NCI-H1417 treated with DMSO at 0.1 percent for 48 hours (cell line): ENCODE measurements around the gene MYPN.
"Not testable (repeated sequence)": the region's sequence is repeated elsewhere in the genome, so short reads cannot be mapped to it uniquely, and the experiment has no call there.

Source experiments
- DNase-seq: peaks from one replicate; lab custom pipeline; 2025; lab: John Stamatoyannopoulos, UW

MYPN gene

DNA sequence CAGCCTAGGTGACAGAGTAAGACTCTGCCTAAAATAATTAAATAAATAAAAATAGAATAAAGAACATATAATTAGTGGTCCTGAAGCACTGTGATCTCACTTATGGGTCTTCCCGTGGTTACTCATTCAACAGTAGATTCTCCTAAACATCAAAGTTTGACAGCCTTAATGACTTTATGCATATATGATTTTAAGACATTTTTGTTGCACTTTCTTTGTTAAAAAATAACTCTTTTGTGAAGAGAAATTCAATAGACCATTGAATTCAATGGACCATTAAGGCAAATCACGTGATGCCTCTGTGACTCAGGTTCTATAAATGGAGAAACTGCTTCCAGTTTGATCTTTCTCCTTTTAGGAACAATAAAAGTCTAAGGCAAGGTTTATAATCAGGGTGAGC, 63.0 kb downstream of the MYPN start:
- DNase-seq, result no peak

DNA sequence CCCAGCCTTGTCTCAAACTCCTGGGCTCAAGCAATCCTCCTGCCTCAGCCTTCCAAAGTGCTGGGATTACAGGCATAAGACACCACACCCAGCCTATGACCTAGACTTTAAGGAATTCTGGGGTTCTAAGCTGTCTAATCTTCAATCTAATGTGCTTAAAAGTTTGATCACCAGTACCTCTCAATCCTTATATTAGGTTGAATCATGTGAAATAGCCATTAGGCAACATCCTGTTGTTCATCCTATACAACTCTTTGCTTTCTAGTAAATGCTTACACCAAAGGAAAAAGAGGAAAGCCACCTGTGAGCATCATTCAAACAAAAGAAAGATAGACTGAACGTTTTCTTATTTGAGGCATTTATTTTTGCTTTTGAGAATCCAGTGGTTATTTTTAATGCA, 66.7 kb downstream of the MYPN start:
- no peak for DNase-seq

DNA sequence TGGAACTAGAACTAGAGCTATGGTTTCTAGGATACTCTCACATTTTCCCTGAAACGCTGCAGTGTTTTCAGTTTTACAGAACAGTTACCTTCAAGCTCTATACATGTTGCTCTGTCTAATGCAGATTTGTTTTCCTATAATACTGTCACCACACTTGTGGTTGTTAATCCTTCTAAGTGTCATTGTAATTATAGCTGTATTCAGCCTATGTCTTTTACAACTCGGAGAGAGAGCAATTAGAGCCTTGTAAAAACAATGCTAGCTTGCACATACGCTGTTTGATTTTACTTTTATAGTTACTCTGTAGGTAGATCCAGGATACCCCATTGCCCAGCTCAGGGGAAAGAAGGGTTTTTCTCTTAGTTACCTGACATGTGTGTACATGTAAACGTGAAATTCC, 67.5 kb downstream of the MYPN start:
- no peak for DNase-seq

DNA sequence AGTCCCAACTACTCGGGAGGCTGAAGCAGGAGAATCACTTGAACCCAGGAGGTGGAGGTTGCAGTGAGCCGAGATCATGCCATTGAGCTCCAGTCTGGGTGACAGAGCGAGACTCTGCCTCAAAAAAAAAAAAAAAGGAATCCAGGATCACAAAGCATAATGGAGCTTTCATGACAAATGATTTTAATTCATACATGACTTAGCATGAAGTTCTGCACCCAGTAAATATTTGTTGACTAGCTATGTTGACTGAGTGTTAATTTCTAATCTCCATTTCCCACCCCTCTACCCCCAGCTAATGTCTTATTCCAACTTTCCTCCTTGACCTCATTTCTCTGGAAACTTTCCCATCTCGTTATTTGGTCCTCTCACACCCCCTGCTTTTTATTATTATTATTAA, 69.3 kb downstream of the MYPN start:
- DNase-seq, result no peak

DNA sequence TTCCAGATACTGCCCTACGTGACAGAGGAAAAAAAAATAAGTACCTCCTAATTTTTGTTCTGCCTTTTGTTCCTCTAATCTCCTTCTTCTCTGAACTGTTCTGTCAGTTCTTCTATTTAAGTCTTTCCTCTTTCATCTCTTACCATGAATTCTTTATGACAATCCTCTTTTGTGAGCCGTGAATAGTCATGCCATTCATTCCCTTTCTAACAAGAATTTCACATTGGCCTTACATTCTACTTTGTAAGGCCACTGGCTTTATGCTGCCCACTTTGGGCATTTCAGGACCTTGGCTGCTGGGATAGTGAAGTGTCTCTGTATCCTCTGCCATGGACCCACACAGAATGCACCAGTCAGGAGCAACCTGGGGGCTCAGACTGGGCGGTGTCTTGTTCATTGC, 69.7 kb downstream of the MYPN start:
- no peak for DNase-seq

DNA sequence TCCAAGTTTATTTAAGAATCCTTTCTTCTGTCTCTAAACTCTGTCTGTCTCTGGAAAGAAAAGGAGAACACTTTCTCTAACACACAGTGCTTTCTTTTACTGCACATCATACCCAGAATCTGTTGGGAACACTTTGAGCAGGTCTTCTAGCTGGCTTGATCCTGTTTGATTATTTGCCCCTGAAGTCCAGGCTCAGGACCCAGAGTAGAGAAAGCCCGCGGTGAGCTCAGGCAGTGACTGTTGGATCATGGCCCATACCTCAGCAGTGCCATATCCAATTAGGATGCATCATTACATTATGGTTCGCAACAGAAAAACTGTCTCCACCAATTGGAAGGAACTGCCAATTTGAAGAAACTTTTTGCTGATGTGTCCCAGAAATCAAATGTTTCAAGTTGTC, 71.2 kb downstream of the MYPN start:
- DNase-seq, result no peak

DNA sequence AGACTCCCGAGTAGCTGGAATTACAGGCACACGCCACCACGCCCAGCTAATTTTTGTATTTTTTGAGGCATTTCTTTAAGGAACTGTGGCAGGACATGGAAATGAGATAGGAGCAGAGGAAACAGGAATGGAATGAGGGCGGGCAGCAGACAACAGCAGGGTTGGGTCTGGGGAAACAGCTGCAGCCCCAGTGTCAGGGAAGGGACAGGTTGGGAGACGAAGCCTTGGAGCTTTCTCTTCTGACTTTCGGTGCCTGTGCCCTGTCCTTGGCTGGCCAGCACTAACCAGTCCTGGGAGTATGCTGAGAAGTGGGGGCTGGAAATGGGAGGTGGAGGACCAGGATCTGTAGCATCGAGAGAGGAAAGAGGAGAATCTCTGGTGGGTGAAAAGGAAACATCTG, 75.3 kb downstream of the MYPN start:
- DNase-seq, result no peak

DNA sequence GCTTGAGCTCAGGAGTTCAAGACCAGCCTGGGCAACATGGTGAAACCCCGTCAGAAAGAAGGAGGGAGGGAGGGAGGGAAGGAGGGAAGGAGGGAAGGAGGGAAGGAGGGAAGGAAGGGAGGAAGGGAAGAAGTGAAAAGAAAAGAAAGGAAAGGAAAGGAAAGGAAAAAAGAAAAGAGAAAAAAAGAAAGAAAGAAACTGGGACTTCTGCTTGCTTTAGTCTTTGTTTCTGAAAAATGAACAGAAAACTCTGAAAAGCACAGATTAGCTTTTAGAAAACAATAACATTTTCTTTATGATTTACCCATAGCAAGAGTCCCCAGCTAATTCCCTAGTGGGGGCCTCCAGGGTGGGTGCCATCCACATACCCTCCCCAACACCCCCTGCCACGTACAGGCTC, 75.8 kb downstream of the MYPN start:
- no peak for DNase-seq

DNA sequence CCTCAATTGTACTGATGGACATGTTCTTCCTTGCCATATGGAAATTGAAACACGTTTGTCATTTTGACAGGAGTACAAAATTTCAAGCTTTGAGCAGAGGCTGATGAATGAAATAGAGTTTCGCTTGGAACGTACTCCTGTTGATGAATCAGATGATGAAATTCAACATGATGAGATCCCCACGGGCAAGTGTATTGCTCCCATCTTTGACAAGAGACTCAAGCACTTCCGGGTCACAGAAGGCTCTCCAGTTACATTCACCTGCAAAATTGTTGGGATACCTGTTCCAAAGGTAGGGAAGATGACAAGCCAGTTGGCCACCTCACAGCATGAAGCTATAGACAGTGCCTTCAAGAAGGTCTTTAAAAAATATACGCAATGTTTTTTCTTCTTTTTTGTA, 79.5 kb downstream of the MYPN start:
- DNase-seq, result no peak

DNA sequence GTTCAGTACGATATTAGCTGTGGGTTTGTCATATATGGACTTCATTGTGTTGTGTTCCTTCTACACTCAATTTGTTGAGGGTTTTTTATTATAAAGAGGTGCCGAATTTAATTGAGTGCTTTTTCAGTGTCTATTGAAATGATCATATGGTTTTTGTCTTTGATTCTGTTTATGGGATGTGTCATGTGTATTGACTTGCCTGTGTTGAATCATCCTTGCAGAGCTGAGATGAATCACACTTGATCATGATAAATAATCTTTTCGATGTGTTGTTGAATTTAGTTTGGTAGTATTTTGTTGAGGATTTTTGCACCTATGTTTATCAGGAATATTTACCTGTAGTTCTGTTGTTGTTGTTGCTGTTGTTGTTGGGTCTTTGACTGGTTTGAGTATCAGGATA, 82.8 kb downstream of the MYPN start:
- no peak for DNase-seq

DNA sequence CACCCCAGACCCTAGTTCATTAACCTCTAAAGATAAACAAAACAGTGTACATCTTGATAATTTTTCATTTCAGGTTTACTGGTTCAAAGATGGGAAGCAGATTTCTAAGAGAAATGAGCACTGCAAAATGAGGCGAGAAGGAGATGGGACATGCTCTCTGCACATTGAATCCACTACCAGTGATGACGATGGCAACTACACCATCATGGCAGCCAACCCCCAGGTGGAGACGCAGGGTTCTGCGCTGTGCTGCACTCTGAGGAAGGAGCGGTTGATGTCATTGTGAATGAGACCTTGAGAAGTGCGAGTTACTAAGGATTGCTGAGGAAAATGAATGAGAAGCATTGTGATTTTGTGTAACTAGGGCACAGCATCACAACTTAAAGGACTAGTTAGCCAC, 85.0 kb downstream of the MYPN start:
- no peak for DNase-seq

DNA sequence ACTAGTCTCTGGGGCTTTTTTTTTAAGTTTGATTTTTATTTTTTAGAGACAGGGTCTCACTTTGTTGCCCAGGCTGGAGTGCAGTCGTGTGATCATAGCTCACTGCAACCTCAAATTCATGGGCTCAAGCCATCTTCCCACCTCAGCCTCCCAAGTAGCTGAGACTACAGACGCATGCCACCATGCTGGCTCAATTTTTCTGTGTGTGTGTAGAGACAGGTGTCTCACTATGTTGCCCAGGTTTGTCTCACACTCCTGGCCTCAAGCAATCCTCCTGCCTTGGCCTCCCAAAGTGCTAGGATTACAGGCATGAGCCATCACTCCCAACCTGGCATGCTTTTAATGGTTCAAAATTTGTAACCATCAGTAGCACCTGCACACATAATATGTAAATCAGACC, 86.5 kb downstream of the MYPN start:
- not testable (repeated sequence) for DNase-seq

DNA sequence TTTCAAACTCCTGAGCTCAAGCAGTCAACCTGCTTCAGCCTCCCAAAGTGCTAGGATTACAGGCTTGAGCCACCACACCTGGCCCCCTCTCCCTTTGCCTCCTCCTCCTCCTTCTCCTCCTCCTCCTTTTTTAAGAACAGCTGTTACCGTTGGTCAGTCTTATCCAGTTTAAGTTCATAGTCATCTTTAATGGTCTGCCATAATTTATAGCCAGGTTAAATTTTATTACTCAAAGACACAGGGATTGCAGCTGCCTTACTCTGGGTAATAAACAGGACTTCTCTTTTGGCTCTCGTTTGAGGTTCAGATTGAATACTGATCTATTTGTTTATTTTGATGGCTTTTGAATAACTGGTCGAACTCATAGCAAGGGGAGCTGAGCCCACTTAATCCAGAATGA, 87.4 kb downstream of the MYPN start:
- no peak for DNase-seq

DNA sequence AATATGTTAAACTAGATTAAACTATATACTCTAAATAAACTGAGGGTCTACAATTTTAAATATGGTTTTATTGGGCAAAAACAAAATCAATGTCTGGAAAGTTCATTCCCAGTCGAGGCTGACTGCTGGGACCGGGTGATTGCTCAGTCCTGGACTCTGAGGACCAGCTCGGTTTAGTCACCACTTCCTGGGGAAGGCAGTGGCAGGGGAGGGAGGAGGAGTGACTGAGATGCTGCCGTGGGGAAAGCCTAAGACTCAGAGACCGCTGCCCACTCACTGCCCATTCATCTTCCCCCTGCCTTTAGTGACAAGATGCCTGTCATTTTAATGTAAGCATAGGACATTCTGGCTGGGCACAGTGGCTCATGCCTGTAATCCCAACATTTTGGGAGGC, 93.7 kb downstream of the MYPN start:
- no peak for DNase-seq

DNA sequence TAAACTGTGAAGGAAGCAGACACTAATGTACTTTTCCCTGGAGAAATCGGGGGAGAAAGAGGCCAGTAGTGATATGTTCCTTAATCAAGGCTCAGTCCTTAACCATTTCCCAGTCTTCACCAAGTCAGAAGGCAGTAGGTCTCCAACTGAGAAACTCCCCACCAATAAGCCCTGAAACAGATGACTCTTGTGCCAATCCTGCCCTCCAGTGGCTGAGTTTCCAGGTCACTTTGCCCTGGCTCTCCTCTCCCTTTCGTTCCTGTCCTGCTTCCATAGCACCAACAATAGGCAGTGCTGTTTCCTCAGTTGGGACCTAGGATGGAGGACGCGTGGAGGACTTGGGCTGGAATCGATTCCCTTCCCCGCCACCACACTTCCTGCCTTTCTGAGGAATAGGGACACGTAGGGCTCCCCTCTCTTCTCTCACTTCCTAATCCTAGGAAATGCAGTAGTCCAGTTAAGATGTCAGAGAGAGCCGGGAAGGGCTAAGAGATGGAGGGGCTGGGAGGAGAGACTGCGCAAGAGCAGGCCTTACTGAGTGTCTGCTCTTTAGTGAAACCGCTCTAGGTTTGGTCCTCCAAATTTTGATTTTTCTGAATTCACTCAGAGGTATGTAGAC, 99.2 kb downstream of the MYPN start:
- DNase-seq, result no peak

DNA sequence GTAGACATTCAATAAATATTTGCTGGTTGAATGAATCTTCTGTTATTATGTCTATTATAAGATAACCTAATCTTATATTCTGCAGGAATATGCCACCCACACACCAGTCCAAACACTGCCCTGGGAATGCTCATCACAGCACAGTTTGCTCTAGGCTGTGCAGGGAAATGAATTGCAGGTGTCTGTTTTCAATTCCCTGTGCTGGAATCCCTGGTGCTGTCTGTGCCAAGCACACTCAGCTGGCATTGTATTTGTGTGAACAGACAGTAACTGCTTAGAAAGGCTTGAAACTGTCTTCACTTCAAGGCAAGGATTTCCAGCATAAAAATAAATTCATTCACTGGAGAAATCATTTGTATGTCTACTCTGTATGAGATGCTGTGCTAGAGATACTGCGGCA, 102.4 kb downstream of the MYPN start:
- DNase-seq, result no peak

DNA sequence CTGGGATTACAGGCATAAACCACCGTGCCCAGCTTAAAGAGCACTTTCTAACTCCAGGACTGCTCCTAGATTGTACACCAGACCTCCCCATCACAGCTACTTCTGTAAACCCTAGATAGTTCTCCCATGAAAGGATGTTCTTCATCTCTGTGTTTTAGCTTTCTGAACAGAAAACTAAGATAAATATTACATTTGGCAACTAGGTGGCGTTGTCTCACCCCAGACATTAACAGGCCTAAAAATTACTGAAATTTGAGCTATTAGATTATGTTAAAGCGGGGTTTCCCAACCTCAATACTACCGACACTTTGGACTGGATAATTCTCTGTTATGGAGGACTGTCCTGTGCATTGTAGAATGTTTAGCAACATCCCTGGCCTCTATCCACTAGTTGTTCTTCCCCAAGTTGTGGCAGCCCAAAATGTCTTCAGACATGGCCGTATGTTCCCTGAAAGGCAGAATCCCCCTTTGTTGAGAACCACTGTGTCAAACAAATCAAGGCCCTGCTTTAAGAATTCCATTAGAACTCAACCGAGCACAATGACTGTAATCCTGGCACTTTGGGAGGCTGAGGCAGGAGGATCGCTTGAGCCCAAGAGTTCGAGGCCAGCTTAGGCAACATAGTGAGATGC, 103.5 kb downstream of the MYPN start:
- DNase-seq, result no peak

DNA sequence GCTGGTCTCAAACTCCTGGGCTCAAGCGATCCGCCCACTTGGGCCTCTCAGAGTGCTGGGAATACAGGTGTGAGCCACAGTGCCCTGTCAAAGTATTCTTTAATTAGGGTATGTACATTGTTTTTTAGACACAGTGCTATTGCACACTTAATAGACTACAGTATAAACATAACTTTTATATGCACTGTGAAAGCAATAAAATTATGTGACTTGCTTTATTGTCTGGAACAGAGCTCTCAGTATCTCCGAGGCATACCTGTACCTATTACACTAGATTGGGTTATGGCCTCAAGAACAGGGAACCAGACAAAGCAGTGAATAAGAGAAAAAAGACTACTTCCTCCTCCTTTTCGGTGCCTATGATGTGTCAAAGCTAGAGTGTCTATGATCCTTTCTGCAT, 109.5 kb downstream of the MYPN start:
- no peak for DNase-seq

DNA sequence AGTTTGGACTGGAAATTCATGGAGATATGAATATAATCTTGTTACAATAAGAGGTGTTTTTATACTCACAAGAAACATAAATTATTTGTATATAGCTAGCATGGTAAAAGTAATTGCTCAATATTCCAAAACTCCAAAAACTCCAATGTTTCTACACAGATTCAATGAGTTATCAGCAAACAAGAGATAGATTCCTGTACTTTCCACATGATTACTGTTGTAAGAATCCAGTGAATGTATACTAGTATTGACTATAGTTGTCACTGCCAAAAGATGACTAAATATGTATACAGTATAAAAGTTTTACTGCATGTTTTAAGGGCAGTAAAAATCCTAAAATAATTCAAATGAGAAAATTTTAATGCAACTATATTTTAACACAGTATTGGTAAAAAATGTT, 111.9 kb downstream of the MYPN start:
- no peak for DNase-seq

DNA sequence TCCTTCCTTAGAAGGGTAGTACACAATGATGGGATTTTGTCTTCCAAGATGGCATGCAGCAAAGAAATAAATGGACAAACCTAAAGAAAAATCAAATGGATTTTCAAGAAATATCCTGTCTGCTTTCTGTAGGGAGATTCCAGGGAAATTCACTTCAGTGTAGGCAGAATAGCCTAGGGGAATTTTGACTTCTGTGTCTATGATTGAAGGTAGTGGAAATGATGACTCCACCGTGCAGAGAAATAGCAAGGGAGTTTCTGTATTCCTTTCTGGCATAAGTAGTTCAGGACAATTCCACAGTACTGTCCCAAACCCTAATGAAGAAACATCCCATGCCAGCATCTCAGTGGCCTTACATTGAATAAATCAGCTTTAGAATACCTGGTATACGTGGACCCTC, 113.1 kb downstream of the MYPN start:
- DNase-seq, result no peak

DNA sequence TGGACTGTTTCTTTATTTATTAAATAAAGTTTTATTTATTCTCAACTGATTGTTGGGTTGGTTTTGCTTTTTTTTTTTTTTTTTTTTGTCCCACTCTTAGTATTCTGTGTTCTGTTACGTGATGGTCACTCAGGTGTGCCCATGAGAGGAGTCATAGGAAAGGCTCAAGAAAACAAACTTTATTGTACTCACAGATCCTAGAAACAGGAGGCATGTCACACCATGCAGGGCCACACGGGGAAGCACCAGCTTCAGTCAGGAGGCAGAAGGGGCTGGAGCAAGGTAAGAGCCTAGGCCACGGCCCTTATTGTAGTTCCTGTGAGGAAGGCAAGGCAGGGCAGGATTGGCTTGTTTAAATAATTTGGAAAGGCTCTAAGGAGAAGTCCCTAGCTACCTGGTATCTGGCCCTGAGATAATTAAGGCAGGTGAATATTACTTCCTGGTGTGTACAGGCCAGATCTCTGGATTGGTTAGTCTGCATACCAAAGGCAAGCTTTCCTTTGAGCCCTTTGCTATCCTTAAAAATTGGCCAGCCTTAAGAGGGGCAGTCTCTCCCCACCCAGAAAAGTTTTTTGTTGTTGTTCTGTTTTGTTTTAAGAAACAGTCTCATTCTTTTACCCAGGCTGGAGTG, 114.4 kb downstream of the MYPN start:
- DNase-seq, result no peak

DNA sequence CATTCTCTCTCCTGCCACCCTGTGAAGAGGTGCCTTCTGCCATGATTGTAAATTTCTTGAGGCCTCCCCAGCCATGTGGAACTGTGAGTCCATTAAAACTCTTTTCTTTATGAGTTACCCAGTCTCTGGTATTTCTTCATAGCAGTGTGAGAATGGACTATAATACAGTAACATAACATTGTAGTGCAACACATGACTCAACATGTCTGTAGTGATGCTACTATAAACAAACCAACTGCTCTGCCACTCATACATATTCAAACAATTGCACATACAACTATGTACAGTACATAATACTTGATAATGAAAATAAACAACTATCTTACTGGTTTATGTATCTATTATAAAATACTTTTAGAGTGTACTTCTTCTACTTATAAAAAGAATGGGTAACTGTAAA, 115.5 kb downstream of the MYPN start:
- no peak for DNase-seq

DNA sequence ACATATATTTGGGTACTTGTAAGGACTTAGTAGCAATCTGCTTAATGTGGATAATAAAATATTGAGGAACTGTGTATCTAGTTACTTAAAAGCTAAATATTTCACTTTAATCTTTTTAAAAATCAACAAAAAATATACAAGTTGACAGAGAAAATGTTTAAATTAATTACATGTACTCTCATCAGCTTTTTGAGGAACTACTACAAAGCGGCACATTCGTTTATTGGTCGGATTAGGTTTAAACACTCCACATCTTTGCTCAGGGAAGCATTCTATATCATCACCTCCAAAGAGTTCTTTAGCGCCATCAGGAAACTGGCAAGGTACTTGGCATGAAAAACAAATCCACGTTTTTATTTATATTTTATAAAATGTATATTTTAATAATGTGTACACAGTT, 121.0 kb downstream of the MYPN start:
- no peak for DNase-seq
